Activated CD4-positive, alpha-beta T cell treated with anti-CD3 and anti-CD28 coated beads for 24 hours (primary cell): ENCODE results near the gene ECM1.
A peak's percentile ranks its signal among the peaks of the same experiment; 100 is the strongest.

ENCODE experiments used
- DNase-seq, 2 donors: peaks; one replicate each; pipeline ENCODE4 v3.0.0-alpha.2; 2020; ENCODE audit warnings: low read depth in 2 of 2

The ECM1 gene

DNA sequence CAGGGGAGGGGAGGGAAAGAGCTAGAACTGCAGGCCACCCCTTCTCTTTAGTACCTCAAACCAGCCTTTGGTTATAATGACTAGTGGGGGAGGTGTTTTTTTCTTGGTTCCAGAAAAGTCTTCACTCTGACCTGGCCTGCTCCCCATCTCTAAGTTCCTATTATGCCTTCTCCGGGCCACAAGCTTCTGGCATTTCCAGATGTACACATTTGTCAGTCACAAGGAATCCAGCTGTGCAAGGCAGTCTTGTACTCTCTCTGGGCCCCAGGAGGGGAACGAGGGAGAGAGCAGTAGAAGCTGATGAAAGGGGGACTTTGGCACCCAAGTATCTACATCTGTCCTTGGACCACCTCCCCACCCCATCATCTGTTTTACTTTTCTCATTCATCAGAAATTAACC, 4.9 kb downstream of the ECM1 start:
- no peak for DNase-seq

DNA sequence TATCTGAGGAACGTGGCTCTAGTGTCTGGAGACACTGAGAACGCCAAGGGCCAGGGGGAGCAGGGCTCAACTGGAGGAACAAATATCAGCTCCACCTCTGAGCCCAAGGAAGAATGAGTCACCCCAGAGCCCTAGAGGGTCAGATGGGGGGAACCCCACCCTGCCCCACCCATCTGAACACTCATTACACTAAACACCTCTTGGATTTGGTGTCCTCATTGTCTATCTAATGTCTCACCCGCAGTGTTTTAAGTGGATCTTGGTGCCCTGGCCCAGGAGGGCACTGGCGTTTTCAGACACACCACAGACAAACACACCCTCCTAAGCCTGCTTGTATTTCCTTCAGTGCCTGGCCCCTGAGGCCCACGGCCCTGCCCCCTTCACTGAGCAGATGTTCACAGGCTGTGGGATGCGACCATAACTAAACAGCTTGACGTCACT, 5.5 kb downstream of the ECM1 start:
- DNase-seq, result no peak

DNA sequence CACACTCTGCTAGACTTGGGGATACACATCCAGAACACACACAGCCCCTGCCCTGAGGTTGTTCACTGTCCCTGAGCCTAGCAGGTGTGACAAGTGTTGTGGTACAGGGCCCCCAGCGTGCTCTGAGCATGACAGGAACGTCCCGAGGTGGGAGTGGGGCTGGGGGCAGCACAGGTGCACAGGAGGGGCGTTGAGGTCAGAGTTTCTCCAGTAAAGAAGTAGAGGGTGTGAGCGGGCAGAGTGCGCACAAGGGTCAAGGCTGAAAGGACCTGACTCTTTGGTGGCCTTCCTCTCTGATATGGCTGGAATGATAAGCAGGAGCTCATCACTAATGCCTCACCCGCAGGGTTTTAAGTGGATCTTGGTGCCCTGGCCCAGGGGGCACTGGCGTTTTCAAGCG, 6.4 kb downstream of the ECM1 start:
- no peak for DNase-seq

DNA sequence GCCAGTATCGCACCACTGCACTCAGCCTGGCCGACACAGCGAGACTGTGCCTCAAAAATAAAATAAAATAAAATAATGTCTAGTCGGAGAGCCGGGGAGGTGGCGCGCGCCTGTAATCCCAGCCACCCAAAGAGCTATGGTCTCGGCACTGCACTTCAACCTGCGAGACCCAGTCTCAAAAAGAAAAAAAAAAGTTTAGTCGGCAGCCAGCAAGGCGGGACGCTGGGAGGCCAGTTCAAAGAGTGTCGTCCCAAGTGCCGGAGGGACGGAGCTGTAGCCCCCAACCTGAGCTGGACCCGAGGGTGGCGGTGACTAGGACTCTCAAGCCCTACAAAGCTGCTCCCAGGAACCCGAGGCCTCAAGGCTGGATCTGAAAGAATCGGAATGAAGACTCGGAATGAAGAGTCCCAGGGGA, 7.0 kb downstream of the ECM1 start:
- DNase-seq, result no peak

DNA sequence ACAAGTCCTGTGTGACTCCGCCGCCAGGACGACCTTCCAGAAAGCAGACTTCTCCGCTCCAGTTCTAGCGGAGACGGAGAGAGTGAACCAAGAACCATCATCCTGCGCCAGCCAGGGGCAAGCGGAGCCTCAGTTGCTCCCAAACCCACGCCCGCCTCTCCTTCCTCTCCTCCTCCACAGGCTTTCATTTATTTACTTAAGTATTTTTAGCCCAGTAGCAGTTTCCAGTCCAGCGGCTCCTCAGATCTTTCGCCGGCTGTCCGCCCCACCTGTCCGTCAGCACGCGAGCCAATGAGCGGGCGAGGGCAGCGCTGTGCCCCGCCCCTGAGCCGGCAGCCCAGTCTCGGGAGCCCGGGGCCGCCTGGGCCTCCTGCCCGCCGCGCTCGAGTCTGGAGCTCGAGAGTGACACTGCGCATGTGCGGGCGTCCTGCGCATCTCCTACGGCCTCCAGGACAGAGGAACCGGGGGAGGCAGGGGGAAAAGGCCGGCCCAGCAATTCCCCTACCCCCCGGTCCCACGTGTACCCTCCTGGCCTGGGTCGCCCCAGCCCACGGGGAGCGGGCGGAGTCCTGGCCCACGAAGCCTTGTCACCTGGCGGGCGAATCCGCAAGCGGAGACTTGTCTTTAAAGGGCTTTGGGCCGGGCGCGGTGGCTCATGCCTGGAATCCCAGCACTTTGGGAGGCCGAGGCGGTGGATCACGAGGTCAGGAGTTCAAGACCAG, 7.6 kb downstream of the ECM1 start, which contains the start of gene FALEC:
TSS of gene FALEC (plus strand) at position 425 of the 722 bp plus-strand sequence.
- DNase-seq, result peak; percentile 81 to 90

DNA sequence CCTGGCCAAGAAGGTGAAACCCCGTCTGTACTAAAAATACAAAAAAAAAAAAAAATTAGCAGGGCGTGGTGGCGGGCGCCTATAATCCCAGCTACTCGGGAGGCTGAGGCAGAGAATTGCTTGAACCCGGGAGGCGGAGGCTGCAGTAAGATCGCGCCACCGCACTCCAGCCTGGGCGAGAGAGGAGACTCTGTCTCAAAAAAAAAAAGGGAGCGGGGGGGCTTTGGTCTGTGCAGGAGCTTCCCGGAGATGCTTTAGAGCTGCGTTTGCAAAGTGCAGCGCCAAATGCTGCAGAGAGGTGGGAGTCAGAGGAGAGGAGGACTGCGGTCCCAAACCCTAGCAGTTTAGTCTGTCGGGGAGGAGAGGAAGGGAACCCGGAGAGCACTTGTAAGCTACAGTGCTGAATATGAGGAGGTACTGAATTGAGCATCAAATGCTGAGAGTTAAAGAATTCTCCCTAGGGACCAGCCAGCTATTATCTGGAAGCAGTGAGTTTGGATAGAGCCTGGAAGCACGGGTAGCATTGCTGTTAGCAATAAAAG, 8.2 kb downstream of the ECM1 start:
- no peak for DNase-seq

DNA sequence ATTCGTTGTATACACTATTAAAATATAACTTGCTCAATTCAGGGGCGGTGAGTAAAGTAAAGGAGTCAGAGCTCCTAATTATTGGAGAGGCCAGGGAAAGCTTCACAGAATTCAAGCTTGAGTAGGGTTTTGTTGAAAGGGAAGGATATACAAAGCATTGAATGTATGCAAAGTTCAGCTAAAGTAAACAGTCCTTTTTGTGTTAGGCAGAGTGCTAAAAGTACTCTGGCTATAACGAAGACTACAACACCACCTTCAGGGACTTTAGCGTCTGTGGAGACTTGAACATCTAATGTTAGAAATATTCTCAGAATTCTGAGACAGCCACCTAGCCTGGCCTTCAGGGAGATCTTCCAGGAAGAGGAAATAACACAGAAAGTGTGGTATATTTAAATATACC, 8.7 kb downstream of the ECM1 start:
- no peak for DNase-seq

DNA sequence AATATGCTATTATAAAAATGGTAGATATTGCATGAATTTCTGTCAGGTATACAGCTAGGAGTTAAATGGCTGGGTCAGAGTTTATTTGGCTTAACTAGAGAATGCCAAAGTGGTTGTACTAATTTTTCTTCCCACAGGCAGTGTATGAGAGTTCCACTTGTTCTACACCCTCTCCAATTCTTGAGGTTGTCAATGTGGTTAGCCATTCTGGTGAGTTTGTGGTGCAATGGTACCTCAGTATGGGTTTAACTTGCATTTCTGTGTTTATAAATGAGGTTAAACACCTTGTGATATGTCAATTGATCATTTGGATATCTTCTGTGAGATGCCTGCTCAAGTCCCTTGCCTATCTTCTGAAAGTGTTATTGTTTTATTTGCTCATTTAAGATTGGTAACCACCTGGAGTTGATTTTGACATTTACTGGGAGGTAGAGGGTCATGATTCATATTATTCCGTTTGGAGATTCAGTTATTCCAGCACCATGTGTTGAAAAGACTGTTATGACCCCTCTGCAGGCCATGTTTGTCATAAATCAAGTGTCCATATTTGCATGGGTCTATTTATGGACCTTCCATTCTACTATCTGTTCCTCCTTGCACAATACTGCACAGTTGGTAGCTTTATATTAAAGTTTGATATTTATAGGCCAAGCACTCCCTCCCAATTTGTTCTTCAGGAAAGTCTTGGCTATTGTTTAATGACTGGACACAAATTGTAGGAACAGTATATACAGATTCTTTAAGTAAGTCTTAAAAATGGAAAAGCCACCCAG, 13.5 kb downstream of the ECM1 start:
- no peak for DNase-seq

DNA sequence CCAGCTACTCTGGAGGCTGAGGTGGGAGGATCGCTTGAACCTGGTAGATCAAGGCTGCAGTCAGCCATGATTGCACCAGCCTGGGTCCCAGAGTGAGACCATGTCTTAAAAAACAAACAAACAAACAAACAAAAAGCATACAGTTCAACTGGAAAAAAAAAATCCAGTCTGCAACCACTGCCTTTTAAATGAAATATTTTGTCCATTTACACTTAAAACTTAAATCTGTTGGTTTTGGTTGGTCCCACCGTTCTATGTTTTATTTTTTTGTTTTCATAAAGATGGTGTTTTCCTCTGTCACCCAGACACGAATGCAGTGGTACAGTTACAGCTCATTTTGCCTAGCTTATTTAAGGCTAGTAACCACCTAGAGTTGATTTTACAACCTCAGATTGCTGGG, 17.4 kb downstream of the ECM1 start:
- DNase-seq, result no peak

DNA sequence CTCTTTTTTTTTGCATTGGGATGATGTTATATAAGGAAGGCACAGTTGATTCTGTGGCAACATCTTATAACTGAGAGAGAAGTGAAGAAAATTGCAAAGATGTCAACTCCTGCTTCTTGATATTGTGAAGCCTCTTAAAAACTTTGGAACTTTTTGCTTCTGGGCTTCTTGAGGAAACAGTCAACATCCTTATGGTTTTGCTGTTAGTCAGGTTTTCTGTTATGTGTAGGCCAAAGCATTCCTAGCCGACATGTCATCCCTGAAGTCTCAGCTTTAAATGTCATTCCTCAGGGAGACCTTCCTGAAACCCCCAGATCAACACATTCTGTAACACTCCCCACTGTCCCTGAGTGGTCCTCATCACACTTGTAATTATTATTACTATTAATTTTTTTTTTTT, 20.3 kb downstream of the ECM1 start:
- DNase-seq, result no peak

DNA sequence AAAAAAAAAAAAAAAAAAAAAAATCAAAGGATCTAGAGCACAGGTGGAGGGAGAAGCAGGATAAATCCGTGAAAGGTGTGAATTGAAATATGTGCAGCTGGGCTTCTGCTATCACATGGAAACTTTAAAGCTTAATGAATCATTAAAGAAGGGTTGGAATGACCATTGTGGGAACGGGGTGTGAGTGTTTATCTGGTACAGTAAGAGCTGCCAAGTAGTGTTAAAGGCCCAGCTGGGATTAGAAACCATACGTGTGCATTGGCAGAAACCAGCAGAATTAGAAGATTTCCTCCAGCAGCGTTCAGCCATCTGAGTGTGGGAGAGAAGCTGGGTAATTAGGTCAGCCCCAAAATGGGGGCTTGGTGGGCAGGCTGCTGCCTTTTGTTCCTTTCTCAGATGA, 21.1 kb downstream of the ECM1 start:
- no peak for DNase-seq

DNA sequence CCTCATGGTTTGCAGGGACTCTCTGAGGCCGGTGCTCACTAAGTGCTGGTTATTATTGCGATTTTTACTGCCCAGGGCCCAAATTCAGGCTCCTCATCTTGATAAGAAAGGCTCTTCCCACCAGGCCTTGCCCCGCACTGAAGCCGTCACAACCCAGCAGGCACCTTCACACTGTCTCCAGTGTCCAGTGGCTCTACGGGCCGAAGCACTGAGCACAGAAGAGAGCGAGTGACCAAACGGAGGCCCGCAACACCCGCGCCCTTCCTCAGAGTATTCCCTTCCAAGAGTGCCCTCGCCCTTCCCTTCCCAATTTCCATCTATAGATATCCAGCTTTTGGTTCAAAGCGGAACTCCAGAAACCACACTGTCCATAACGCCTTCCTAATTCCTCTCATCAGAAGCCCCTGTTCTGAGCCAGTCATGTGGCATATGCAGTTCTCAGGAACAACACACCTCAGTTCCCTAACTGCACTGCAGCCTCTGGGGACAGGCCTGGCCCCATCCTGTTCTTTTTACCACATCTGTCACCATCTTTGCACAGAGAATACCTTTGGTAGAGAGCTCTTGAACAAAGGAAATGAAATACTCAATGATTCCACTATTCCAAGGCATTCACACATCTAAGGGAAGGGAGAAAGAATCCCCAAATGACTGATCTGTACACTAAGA, 22.7 kb downstream of the ECM1 start:
- DNase-seq, result no peak

DNA sequence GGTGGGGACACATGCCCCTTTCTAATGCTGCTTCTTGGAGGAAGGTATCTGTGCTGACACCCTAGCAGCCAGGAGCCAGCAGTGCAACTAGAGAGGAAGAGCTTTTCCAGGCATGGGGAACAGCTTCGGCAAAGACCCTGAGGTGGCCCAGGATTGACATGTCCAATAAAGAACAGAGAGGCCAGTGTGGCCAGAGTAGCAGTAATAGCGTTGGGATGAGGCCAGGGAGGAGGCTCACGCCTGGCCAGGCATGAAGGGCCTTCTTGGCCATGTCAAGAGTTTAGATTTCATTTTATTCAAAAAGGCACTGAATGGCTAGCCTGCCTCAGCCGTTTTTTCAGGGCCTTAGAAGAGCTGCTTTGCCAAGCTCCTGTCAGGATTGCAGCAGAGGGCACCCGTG, 25.0 kb downstream of the ECM1 start:
- DNase-seq, result no peak

DNA sequence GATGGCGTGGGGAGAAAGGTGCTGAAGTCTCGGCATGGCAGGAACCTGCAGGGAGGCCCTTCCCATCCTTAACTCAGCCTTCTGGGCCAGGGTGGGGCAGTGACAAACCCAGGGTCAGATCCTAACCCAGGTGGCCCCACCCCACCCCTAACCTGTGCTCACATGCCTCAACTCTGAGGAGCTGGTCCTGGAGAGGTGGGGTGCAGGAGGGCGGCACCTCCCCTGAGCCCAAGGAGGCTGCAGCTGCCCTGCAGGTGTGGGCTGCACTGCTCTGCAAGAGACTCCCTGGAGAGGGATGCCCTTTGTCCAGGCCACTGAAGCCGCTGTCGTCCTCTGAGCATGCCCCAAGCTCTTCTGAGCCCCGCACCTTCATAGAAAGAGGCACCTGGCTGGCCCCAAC, 26.1 kb downstream of the ECM1 start:
- DNase-seq, result no peak

DNA sequence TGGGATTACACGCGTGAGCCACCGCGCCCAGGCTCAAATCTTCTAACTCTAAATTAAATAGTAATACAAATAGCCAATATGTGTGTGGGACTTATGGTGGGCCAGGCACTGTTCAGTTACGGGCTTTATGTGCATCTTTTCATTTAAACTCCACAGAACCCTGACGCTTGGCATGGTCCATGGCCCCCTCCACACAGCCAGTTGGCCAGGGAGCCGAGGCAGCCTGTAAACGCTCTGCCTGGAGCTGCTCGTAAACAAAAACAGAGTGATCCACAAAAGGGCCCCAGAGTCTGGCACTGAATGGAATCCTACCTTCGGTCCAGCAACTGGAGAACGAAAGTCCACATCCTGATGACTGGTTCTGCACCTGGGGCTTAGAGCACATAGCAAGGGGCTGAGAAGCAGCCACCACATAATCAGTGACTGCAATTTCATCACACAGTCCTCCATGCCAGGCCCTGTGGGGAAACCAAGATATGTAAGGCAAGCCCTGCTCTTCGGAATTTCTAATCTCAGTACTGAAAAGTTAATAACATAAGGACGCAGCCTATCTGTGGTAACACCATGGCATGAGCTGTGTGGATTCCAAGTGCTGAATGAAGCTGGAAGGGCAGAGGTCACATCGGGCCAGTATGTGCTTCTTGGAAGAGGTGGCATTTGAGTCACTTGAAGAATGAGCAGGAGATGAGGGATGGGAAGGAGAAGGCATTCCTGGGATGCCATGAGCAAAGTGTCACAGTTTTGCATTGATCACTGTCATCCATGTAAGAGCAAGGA, 27.8 kb downstream of the ECM1 start:
- DNase-seq, result no peak

DNA sequence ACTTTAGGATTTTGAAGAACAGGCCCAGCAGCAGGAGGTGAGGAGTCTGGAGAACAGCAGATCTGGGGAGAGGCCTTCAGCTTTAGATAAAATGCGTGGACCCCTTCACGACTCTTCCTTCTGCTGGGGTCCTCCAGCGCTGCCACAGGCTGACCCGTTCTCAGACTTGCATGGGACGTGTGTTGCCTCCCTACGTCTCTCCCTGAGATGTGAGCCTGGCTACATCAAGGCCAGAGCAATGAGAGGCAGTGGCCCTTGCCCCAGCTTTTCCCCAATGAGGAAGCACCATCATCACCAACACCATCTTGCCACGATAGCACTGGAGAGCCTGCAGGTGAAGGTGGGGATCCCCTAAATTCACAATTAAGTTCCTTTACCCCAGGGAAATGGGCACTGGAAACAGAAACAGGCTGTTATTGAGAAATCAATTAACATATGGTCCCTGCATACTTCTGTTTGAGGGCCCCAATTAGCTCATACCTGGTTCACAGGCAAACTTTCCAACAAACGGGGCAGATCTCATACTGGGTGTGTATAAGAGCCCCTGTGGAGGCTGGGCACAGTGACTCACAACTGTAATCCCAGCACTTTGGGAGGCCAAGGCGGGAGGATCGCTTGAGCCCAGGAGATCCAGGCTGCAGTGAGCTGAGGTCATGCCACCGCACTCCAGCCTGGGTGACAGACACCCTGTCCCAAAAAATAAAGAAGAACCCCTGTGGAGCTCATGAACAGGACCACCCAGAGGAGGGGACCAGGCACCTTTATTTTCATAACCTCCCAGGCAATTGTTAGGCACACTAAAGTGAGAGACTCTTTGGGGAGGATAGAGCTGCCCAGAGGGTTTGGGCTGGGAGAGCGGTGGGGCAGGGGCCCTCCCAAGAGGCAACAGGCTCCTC, 29.2 kb downstream of the ECM1 start:
- no peak for DNase-seq

DNA sequence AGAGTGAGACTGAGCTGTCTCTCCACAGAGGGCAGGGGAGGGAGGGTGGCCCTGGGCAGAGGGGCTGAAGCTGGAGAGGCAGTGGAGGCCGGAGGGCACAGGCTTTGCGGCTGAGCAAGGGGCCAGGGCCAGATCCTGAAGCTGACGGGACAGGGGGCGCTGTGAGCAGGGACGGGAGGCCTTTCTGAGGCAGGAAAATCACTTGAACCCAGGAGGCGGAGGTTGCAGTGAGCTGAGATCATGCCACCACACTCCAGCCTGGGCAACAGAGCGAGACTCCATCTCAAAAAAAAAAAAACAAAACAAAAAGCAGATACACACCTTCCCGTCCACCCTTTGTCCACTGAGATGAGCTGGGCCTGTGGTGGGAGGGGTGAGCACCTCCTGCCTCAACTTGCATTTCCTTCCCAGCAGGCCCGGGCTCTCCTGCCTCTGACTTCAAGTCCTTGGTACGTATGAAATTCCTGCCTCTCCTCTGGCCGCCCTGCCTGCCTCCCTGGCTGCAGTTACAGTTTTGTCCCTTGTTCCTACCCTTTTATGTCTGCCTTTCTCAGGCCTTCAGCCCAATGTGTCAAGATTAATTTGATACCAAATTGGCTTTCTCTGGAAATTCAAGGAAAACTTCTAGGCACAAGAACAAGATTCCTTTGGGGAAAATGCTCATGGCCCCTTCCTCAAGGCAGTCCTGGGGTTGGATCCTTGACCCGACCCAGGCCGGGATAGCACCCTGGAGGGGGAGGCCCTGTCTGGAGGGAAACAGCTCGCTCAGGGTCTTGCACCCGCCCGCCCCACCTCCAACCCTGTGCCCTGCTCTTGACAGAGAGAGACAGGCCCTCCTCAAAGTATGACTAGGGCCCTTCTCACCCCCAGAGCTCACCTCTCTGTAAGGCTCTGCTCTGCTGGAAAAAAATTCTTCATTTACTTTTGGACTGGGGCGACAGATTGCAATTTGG, 30.1 kb downstream of the ECM1 start:
- DNase-seq, result no peak

DNA sequence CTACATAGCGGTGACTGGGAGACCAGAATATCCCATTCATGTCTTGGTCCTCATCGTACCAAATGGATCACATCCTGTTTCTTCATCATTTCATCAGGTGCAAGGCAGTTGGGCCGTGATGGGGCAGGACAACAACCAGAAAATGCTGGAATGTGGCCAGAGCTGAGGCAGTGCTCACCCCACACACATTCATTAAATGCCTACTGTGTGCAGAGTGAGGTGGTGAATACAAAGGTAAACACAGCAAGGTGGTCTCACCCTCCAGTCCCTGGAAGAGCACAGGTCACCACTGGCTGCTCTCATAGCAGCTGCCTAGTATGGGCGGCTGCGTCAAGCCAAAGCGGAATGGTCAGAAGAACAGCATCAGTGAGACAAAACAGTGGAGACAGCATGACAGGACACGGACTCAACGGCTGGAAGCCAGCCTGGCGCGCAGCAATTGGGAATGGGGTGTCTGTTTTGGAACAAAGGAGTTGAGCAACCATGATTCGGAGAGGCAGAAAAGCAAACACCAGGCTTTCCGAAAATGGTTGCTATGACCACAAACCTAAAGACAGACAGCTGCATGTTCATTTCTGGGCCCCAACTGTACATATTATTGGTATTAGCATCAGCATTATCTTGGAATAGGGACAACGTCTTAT, 35.7 kb downstream of the ECM1 start:
- no peak for DNase-seq

DNA sequence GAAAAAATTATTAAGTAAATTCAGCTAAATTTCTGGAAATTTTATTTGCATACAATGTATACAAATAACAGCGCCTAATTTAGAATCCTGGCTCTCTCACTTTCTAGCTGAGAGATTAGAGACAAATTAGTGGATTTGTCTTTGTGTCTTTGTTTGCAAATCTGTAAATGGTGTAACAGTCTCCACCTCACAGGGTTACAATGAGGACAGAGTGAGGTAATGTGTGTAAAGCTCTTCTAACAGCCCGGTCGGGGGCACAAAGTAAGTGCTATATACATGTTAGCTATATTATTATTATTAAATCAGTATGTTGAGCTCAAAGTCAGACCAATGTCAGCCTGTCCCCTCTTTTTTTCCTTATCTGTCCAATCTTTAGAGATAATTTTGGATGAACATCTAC, 36.3 kb downstream of the ECM1 start:
- DNase-seq, result no peak
